Colonic mucosa (tissue), 4 donors: ENCODE results near the gene ADGRV1. TPM values are rescaled to one million over a fixed set of nuclear protein-coding genes. Genes with fewer than 3 reads are reported as not detected.
"Not testable (repeated sequence)": the region's sequence is repeated elsewhere in the genome, so short reads cannot be mapped to it uniquely, and the experiment has no call there.

Experiments used
- DNase-seq: peaks from one replicate; pipeline ENCODE4 v3.0.0-alpha.2; 2020
- H3K27ac ChIP-seq: fragments of 200-600 bp; one replicate; pipeline ENCODE4 v1.8.0; 2021
- H3K27me3 ChIP-seq: fragments of 200-600 bp; one replicate; pipeline ENCODE4 v1.8.0; 2021
- H3K36me3 ChIP-seq: fragments of 200-600 bp; one replicate; pipeline ENCODE4 v1.8.0; 2021
- H3K4me1 ChIP-seq: fragments of 200-600 bp; one replicate; pipeline ENCODE4 v1.8.0; 2021; ENCODE audit warnings: mild to moderate bottlenecking
- H3K4me3 ChIP-seq: fragments of 200-600 bp; one replicate; pipeline ENCODE4 v1.8.0; 2021
- H3K9ac ChIP-seq, 2 donors: one replicate each; pipeline ENCODE4 v1.7.0; 2013; ENCODE audit warnings: control low read depth in 2 of 2, low read depth in 2 of 2, low read length in 2 of 2
- H3K9me3 ChIP-seq: fragments of 200-600 bp; one replicate; pipeline ENCODE4 v1.8.0; 2021
- CTCF ChIP-seq: fragments of 200-600 bp; IDR thresholded peaks from one replicate; pipeline ENCODE4 v1.8.0; 2022; ENCODE audit warnings: antibody characterized with exemption, mild to moderate bottlenecking
- intact Hi-C: fragments of 100-400 bp; cut with DNase I; formaldehyde crosslinking; loops from one replicate; pipeline ENCODE4 v1.14.1; 2022
- total RNA-seq, 2 donors: library from RNA; stranded (reverse); fragmentation: NEBNext Ultra II Directional in 1 of 2; extraction: Animal tissue kit (Norgen Biotek cat#: 25700) in 1 of 2; gene quantifications; one replicate each; pipeline ENCODE4 v1.2.1, GENCODE V29; 2021
- donor health status: healthy.
- donor health status: DM: no; HTN: no; CAD: no.
- donor health status: DM: no; HTN: no; CAD: no.

Gene ADGRV1
- total RNA-seq, 2 donors from 2014 or later: 5.1 to 12.9 TPM

DNA sequence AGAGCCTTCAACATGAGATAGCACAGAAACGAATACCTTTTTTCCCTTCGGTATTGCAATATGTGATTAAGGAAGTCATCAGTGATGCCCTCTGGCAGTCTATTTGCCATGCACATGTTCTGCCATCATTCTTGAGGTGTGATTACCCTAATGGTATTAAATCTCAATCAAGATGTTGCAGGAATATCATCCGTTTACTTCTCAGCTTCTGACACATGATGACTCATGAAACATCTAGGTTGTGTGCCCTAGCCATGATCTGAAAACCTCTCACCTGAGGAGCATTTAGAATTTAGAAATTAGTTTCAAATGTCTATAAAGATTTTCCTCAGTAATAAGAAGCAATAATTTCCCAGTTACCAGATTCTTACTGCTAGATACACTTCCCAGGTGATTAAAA is 209.1 kb downstream of the ADGRV1 start:
- H3K4me1 ChIP-seq: no peaks in the 10 kb centered on the region
- no peaks in the 10 kb centered on the region for H3K27me3 ChIP-seq
- H3K36me3 ChIP-seq: no peaks in the 10 kb centered on the region
- TF ChIP-seq CTCF: no peak
- no peak overlapping the region for H3K9ac ChIP-seq
- H3K4me3 ChIP-seq: no peak overlapping the region
- no peak for DNase-seq
- no peaks in the 10 kb centered on the region for H3K9me3 ChIP-seq
- no peak overlapping the region for H3K27ac ChIP-seq
- intact Hi-C loops: no loop called here

GRCh38 chr5:90770006-90770541 is 211.5 kb downstream of the ADGRV1 start:
- DNase-seq, H3K27me3 ChIP-seq, H3K36me3 ChIP-seq, H3K4me3 ChIP-seq, H3K9me3 ChIP-seq, H3K9ac ChIP-seq, H3K4me1 ChIP-seq, H3K27ac ChIP-seq, intact Hi-C loops: not testable (repeated sequence)

DNA sequence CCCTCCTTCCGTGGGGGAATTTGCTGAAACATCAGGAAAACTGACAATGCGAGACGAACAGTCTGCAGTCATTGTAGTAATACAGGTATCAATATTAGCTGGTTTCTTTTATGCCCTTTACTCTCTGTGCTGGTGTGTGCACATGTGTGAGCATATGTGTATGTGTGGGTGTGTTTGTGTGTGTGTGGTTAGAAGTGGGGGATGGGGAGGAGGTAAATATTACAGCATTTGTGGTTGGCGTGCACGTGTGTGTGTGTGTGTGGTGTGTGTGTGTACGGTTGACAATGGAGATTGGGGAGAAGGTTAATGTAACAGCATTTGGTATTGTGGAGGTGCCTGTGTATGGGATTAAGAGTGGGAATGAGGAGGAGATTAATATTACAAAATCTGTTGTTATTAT is 219.4 kb downstream of the ADGRV1 start:
- no peaks in the 10 kb centered on the region for H3K27me3 ChIP-seq
- H3K9me3 ChIP-seq: no peaks in the 10 kb centered on the region
- intact Hi-C loops: no loop called here
- no peaks in the 10 kb centered on the region for H3K36me3 ChIP-seq
- H3K27ac ChIP-seq: no peak overlapping the region
- no peak overlapping the region for H3K9ac ChIP-seq
- DNase-seq: no peak
- H3K4me1 ChIP-seq: no peaks in the 10 kb centered on the region
- no peak overlapping the region for H3K4me3 ChIP-seq
- no peak for TF ChIP-seq CTCF

GRCh38 chr5:90783460-90784333 is 225.1 kb downstream of the ADGRV1 start:
- DNase-seq: peak; percentile 75
- Histone ChIP-seq H3K9me3 (no peaks in the 10 kb centered on the region), H3K4me1 (no peaks in the 10 kb centered on the region), H3K9ac (no peak overlapping the region), H3K36me3 (no peaks in the 10 kb centered on the region), H3K4me3 (no peak overlapping the region), H3K27ac (no peak overlapping the region), H3K27me3 (no peaks in the 10 kb centered on the region)
- peak; percentile 87 for TF ChIP-seq CTCF
- intact Hi-C loops: loop anchor here (5.0 kb wide), 2 partner anchors 71 to 176 kb away; no protein-coding TSS in a partner anchor

DNA sequence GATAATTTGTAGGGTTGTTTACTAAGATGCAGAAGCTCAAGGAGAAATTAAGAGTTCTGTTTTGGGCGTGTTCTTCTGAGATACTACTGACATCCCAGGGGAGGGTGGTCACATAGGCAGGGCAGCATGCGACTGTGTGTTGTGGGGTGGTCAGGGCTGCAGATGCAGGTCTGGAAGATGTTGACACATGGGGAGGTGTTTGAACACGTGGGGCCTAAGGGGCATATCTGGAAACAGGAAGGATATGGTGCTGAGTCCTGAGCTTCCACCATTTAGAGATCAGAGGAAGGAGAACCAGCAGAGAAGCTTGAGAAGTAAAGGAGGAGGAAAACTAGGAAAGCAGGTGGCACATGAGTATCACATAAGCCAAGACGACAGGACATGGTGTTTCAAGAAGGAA is 228.2 kb downstream of the ADGRV1 start:
- intact Hi-C loops: no loop called here
- H3K27me3 ChIP-seq: no peaks in the 10 kb centered on the region

More for the DNA sequence above, 228.2 kb downstream of the ADGRV1 start:
- Histone ChIP-seq H3K36me3 (no peaks in the 10 kb centered on the region), H3K9ac (no peak overlapping the region), H3K9me3 (no peaks in the 10 kb centered on the region), H3K4me3 (no peak overlapping the region), H3K27ac (no peak overlapping the region), H3K4me1 (no peaks in the 10 kb centered on the region)
- TF ChIP-seq CTCF: no peak
- DNase-seq: no peak
